GM19467 (cell line): Measurements from ENCODE around the gene IFNA14.
"Not testable (repeated sequence)": the region's sequence is repeated elsewhere in the genome, so short reads cannot be mapped to it uniquely, and the experiment has no call there.

Source experiments
- ATAC-seq: cut with Tn5 transposase; IDR thresholded peaks from one replicate; pipeline ENCODE4 v1.9.1; 2021; ENCODE audit warnings: mild to moderate bottlenecking, moderate library complexity; ENCODE audit not compliant: unreplicated experiment

Gene IFNA14

DNA sequence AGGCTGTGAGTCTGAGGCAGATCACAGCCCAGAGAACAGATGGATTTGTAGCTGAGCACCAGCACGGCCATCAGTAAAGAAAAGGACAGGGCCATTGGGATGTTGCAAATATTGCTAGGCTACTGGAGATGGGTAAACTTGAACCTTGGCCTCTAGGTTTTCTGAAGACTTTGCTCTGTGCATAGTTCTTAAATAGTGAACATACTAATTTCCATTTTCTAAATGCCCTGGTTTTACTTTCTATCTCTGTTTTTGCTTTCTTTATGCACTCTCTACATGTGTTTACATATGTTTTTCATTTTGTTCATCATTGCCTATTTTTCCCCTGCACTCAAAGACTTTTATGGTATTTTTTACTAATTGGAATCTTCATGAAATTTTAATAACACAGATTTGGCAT lies 22.6 kb downstream of the IFNA14 start, which contains the start of gene IFNA16:
TSS of gene IFNA16 (minus strand) at position 101 of the 400 bp plus-strand sequence. CDS start at position 95, 6 bp downstream.
- not testable (repeated sequence) for ATAC-seq

DNA sequence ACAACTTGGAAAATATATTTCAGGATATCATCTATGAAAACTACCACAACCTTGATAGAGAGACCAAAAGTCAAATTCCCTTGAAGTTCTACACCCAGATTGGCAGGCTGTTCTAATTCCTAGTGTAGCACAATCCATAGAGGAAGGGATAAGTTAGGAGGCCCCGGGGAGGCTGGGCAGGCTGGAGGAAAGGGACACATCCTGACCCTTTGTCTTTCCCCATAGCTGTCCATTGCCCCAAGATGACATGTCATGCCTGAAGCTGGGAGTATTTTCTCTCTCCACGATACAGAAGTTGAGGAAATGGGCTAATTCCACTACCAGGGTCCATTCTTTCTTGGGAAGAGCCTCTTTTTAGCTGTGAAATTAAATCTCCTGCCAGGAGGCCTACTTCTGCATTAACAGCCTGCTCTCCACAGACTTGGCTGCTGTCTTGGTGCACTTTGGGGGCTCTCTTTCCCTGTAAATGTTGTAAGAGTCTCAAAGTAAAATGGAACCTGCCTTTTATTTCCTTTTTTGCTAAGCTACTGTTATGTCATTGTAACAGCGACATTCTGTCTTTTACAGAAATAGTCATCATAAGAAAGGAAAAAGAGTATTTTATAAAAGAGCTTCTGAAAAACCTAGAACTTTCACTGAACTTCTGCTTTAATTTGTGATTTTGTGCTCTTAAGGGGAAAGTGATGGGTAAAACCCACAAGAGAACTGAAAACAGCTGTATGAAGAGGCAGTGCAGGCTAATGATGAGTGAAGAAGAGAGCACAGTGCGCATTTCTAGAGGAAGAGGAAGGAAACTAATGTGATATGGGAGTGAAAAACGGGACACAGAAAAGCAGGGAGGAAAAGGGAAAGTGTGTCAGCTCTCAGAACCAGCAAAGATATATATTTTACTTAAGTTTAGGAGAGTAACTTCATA lies 26.1 kb downstream of the IFNA14 start:
- peak; percentile 52 for ATAC-seq

DNA sequence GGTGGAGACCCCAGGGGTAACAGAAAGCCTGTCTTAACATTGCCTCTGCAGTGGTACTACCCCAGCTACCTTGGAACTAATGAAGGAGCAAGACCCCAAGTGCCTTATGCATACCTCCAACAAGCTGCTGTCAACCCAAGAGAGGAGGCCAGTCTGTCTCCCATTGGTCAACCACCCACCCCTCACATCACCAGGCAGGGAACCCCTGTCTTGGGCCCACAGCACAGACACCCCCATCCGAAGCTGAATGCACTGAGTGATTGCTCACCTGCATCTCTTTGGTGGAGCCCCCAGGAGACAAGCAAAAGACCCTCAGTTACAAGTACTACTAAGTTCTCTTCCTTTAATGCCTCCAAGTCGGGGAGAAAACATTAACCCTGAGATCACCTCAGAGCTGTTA lies 27.6 kb downstream of the IFNA14 start:
- not testable (repeated sequence) for ATAC-seq

DNA sequence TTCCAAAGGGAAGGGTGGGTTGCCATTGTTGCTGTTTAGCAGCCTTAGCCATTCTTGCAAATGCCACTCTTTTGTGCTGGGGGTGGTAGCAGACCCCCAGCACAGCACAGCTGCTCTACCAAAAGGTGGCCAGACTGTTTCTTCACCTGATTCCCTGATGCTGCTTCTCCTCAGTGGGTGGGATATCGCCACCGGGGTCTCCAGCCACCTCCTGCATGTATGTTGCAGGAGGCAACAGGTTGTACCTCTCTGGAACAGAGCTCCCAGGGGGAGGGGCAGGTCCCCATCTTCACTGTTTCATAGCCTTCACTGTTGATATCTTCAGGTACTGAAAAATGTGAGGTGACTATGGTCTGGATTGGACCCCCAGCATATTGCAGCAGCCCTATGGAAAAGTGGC lies 29.0 kb downstream of the IFNA14 start:
- ATAC-seq, result not testable (repeated sequence)

DNA sequence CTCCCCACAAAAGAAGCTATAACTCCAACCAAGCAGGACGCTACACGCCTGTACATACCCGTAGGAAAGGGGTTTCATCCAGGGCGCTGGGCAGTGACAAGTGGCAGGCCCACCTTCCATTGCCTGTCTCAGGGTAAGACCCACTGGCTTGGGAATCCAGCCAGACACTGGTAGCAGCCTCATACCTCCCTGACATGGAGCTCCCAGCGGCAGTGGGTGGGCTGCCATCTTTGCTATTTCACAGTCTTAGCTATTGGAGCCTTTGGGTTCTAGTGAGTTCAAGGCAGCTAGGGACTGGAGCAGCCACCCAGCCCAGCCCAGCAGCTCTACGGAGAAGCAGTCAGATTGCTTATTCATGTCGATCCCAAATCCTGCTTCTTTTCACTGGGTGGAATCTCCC lies 29.5 kb downstream of the IFNA14 start:
- no peak for ATAC-seq

DNA sequence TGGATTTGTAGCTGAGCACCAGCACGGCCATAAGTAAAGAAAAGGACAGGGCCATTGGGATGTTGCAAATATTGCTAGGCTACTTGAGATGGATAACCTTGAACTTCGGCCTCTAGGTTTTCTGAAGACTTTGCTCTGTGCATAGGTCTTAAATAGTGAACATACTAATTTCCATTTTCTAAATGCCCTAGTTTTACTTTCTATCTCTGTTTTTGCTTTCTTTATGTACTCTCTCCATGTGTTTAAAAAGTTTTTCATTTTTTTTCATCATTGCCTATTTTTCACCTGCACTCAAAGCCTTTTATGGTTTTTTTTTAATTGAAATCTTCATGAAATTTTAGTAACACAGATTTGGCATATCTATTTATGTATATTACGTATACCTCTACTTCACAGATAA lies 32.8 kb downstream of the IFNA14 start, which contains the start of gene IFNA10:
TSS of gene IFNA10 (minus strand) at position 101 of the 400 bp plus-strand sequence. CDS start at position 55, 46 bp downstream.
- not testable (repeated sequence) for ATAC-seq

DNA sequence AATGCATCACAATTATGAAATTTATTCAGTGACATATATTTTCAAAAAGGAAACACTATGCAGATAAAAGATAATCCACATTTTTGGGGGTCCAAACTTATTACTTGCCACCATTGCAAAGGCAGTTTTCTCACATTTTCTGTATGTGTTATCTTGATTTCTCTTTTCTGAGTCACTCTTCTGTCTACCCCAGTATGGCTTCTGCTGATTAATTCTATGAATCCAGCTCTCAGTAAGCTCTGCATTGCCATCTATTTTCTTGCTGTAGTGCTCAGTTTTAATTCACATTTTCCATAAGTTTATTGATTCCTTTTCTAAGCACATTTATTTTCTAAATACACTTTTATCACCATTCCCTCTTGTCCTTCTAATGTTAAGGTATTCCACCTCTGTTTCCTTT lies 34.6 kb downstream of the IFNA14 start:
- ATAC-seq, result no peak

DNA sequence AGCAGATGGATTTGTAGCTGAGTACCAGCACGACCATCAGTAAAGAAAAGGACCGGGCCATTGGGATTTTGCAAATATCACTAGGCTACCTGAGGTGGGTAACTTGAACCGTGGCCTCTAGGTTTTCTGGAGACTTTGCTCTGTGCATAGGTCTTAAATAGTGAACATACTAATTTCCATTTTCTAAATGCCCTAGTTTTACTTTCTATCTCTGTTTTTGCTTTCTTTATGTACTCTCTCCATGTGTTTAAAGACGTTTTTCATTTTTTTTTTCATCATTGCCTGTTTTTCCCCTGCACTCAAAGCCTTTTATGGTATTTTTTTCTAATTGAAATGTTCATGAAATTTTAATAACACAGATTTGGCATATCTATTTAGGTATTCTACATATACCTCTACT lies 37.7 kb downstream of the IFNA14 start, which contains the start of gene IFNA7:
TSS of gene IFNA7 (minus strand) at position 101 of the 400 bp plus-strand sequence. CDS start at position 61, 40 bp downstream.
- ATAC-seq, result not testable (repeated sequence)

DNA sequence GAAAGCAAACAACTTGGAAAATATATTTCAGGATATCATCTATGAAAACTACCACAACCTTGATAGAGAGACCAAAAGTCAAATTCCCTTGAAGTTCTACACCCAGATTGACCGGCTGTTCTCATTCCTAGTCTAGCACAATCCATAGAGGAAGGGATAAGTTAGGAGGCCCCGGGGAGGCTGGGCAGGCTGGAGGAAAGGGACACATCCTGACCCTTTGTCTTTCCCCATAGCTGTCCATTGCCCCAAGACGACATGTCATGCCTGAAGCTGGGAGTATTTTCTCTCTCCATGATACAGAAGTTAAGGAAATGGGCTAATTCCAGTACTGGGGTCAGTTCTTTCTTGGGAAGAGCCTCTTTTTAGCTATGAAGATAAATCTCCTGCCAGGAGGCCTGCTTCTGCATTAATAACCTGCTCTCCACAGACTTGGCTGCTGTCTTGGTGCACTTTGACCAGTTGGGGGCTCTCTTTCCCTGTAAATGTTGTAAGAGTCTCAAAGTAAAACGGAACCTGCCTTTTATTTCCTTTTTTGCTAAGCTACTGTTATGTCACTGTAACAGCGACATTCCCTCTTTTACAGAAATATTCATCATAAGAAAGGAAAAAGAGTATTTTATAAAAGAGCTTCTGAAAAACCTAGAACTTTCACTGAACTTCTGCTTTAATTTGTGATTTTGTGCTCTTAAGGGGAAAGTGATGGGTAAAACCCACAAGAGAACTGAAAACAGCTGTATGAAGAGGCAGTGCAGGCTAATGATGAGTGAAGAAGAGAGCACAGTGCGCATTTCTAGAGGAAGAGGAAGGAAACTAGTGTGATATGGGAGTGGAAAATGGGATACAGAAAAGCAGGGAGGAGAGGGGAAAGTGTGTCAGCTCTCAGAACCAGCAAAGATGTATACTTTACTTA lies 44.7 kb downstream of the IFNA14 start:
- ATAC-seq, result peak; percentile 93
